Measurements from ENCODE around the gene ABR. TPM values are rescaled to one million over a fixed set of nuclear protein-coding genes. Genes with fewer than 3 reads are reported as not detected.

ABR gene
- total and polyA plus RNA-seq, 2 of the 8 experiments (the other 6 are each of a cell fraction or from before 2014, with no cell fraction given), result 44.8 to 47.2 TPM

DNA sequence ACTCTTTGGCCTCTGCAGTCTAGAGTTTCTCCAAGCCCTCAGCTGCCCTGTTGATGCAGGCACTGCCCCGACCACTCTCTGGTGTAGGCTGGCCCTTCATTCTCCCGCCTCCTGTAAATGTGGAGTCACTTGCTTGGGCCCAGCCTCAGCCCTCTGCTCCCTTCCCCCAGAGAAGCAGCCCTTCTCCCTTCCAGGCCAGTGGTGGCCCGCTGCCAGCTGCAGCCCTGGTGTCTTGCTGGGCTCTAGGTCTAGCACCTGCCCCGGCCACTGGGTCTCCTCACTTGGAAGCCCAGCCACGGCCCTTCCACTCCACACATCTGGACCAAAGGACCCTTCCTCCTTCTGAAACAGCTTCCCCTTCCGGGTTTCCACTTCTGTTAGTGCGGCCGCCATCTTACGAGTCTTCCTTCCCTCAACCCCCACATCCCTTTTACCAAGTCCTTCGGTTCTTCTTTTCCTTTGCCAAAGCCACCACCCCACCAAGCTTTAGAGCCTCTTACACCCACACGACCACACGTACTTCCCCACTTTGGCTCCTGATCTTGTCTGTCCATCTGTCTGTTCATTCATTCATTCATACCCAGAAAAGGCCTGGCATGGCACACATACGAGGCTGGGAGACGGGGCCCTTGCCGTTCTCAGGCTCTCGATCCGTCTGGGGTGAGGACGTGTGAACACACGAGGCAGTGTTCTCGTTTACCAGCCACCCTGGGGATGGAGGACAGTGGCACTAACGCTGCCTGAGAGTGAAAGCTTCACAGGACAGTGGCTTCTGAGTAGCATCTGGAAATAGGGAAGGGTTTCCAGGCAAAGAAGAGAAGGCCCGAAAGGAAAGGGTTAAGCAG is 68.0 kb downstream of the ABR start (continued):
- no peak for TF ChIP-seq CHD7 (IDR thresholded peaks at IDR 0.05; ENCODE audit: insufficient replicate concordance, low read length)
